Cardiac muscle cell (in vitro differentiated cells and primary cell): ENCODE results near the gene MINK1. TPM values are rescaled to one million over a fixed set of nuclear protein-coding genes. Genes with fewer than 3 reads are reported as not detected.

ENCODE experiments used
- DNase-seq, 2 donors: peaks; one replicate each; pipeline versions ENCODE4 v3.0.0 to v3.0.0-alpha.2; 2010 to 2017; ENCODE audit warnings: low read depth in 1 of 2, low spot score in 1 of 2
- H3K27ac ChIP-seq: fragments of 200-600 bp; sonication (generic); 2 replicates; pipeline ENCODE4 v1.5.1; 2016
- H3K27me3 ChIP-seq: fragments of 200-600 bp; sonication (generic); 2 replicates; pipeline ENCODE4 v1.6.0; 2016; ENCODE audit warnings: control low read depth
- H3K36me3 ChIP-seq: fragments of 200-600 bp; sonication (generic); 2 replicates; pipeline ENCODE4 v1.5.1; 2016; ENCODE audit warnings: control low read depth
- H3K4me1 ChIP-seq: fragments of 200-600 bp; sonication (generic); 2 replicates; pipeline ENCODE4 v1.8.1; 2017; ENCODE audit warnings: low read depth, mild to moderate bottlenecking, mixed run types
- H3K4me3 ChIP-seq: fragments of 200-600 bp; sonication (generic); 2 replicates; pipeline ENCODE4 v1.5.1; 2016; ENCODE audit warnings: mild to moderate bottlenecking
- H3K9me3 ChIP-seq: fragments of 200-600 bp; sonication (generic); 2 replicates; pipeline ENCODE4 v1.5.1; 2017; ENCODE audit warnings: low read depth, mild to moderate bottlenecking, control low read depth
- CTCF ChIP-seq: IDR thresholded peaks from 2 replicates; pipeline ENCODE4 v1.5.1; 2012; ENCODE audit warnings: low read depth, mild to moderate bottlenecking, low read length
- polyA plus RNA-seq: library from polyadenylated mRNA; unstranded; fragments of >200 nt; fragmentation: Nextera tagmentation; extraction: Ambion mirVana; gene quantifications from 2 replicates; pipeline ENCODE4 v1.2.1, GENCODE V29; 2016
- total RNA-seq: library from RNA; depleted of rRNA; stranded (reverse); fragments of >200 nt; gene quantifications from 2 replicates; pipeline ENCODE4 v1.2.3, GENCODE V29; 2016

The MINK1 gene
- total and polyA plus RNA-seq, 2 experiments from 2014 or later, result 27.1 to 47.7 TPM

- no peak for DNase-seq
- Histone ChIP-seq H3K36me3 (no peaks in the 10 kb centered on the region), H3K27ac (no peak overlapping the region), H3K9me3 (no peaks in the 10 kb centered on the region), H3K4me3 (no peak overlapping the region), H3K4me1 (no peaks in the 10 kb centered on the region), H3K27me3 (no peaks in the 10 kb centered on the region)
- TF ChIP-seq CTCF, result no peak
Observed at GRCh38 chr17:4872786-4873185, 39.6 kb downstream of the MINK1 start.

GRCh38 chr17:4877089-4877488 is 43.9 kb downstream of the MINK1 start:
- no peak for DNase-seq
- H3K4me1 ChIP-seq, result no peaks in the 10 kb centered on the region
- H3K9me3 ChIP-seq, result no peaks in the 10 kb centered on the region
- no peak overlapping the region for H3K27ac ChIP-seq
- H3K36me3 ChIP-seq, result no peaks in the 10 kb centered on the region
- H3K27me3 ChIP-seq, result no peaks in the 10 kb centered on the region
- TF ChIP-seq CTCF, result no peak
- H3K4me3 ChIP-seq, result no peak overlapping the region

- H3K9me3 ChIP-seq, result no peaks in the 10 kb centered on the region
- H3K27ac ChIP-seq, result no peak overlapping the region
- H3K4me3 ChIP-seq, result no peak overlapping the region
- H3K4me1 ChIP-seq, result no peaks in the 10 kb centered on the region
- no peaks in the 10 kb centered on the region for H3K27me3 ChIP-seq
- no peak for DNase-seq
- peaks cover 2% of the 10 kb centered on the region for H3K36me3 ChIP-seq
- TF ChIP-seq CTCF, result no peak
Observed at GRCh38 chr17:4879601-4880000, 46.5 kb downstream of the MINK1 start.

GRCh38 chr17:4880857-4881256 is 47.7 kb downstream of the MINK1 start:
- no peak for DNase-seq
- Histone ChIP-seq H3K36me3 (peaks cover 10% of the 10 kb centered on the region), H3K9me3 (no peaks in the 10 kb centered on the region), H3K27ac (no peak overlapping the region), H3K27me3 (no peaks in the 10 kb centered on the region), H3K4me1 (no peaks in the 10 kb centered on the region), H3K4me3 (no peak overlapping the region)
- TF ChIP-seq CTCF, result no peak

GRCh38 chr17:4881761-4882555 is 48.8 kb downstream of the MINK1 start:
- Histone ChIP-seq H3K4me3 (no peak overlapping the region), H3K27me3 (no peaks in the 10 kb centered on the region), H3K4me1 (no peaks in the 10 kb centered on the region), H3K36me3 (peaks cover 19% of the 10 kb centered on the region), H3K9me3 (no peaks in the 10 kb centered on the region), H3K27ac (no peak overlapping the region)
- peak; percentile 90 for TF ChIP-seq CTCF
- DNase-seq, result peak; percentile 45 to 76
